Stimulated activated memory B cell treated with anti-CD40 and anti-IgM and Interleukin-4, amounts not matched to agents 10 μg/mL and 1 μg/mL and 100 μg/mL, for 72 hours (primary cell): ENCODE results near the gene ZNF581.

Experiments
- ATAC-seq: fragments of 150-1000 bp; cut with Tn5 transposase; 2 replicates; pipeline ENCODE4 v1.10.0; 2021
- H3K27ac Mint-ChIP-seq: one replicate; pipeline ENCODE4 v1.8.0; 2022; ENCODE audit warnings: mild to moderate bottlenecking, mixed read lengths
- H3K27me3 Mint-ChIP-seq: one replicate; pipeline ENCODE4 v1.8.0; 2022; ENCODE audit warnings: mixed read lengths
- H3K36me3 Mint-ChIP-seq: one replicate; pipeline ENCODE4 v1.8.0; 2022; ENCODE audit warnings: mixed read lengths
- H3K4me1 Mint-ChIP-seq: one replicate; pipeline ENCODE4 v1.8.0; 2022; ENCODE audit warnings: mixed read lengths
- H3K4me3 Mint-ChIP-seq: one replicate; pipeline ENCODE4 v1.8.0; 2022; ENCODE audit warnings: mild to moderate bottlenecking, moderate library complexity, mixed read lengths
- H3K9me3 Mint-ChIP-seq: one replicate; pipeline ENCODE4 v1.8.0; 2022; ENCODE audit warnings: mixed read lengths

Gene ZNF581

GRCh38 chr19:55643003-55643886, at the start of gene ZNF581:
TSS of gene ZNF581 (plus strand) at chr19:55643649. CDS start at chr19:55644572, 923 bp downstream.
- peaks cover 37% of the 10 kb centered on the region for H3K36me3 Mint-ChIP-seq
- peak within 1 kb of the TSS; percentile 88 for H3K4me3 Mint-ChIP-seq
- no peaks in the 10 kb centered on the region for H3K9me3 Mint-ChIP-seq
- peak within 1 kb of the TSS; percentile 98 for H3K27ac Mint-ChIP-seq
- no peaks in the 10 kb centered on the region for H3K27me3 Mint-ChIP-seq
- peak; percentile 65 for ATAC-seq
- H3K4me1 Mint-ChIP-seq, result peaks cover 58% of the 10 kb centered on the region

DNA sequence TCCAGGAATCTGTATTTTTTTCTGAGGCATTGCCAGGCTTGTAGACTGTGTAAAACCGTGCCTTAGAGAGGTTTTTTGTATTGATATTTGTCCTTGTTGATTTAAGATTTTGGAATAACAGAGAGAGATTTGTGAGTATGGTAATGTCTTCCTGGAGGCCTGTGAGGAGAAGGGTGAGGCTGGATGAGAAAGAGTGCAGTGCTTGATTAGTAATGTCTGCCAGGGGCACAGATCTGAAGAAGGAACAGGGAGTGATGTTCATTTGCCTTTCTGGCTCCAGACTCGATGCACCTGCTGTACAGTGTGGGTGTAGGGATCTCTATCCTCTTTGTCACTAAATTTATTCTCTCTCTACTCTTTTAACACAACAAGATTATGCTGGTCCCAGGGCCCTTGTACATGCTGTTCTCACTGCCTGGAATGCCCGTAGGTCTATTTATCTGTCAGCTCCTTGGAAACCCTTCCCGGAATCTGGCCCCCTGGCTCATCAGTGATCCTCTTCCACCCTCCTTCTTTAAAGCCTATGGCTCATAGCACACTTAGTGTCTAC, 48.4 kb upstream of the ZNF581 start:
- H3K27ac Mint-ChIP-seq, result no peak overlapping the region
- H3K36me3 Mint-ChIP-seq, result peaks cover 59% of the 10 kb centered on the region
- H3K4me3 Mint-ChIP-seq, result no peak overlapping the region

GRCh38 chr19:55596304-55596703, 47.1 kb upstream of the ZNF581 start:
- H3K27ac Mint-ChIP-seq, result no peak overlapping the region
- peaks cover 56% of the 10 kb centered on the region for H3K36me3 Mint-ChIP-seq
- ATAC-seq, result no peak
- H3K9me3 Mint-ChIP-seq, result peaks cover 19% of the 10 kb centered on the region
- H3K4me1 Mint-ChIP-seq, result peaks cover 20% of the 10 kb centered on the region
- H3K27me3 Mint-ChIP-seq, result no peaks in the 10 kb centered on the region
- no peak overlapping the region for H3K4me3 Mint-ChIP-seq

More for the DNA sequence above, 48.4 kb upstream of the ZNF581 start:
- Mint-ChIP-seq H3K4me1 (peaks cover 14% of the 10 kb centered on the region), H3K27me3 (no peaks in the 10 kb centered on the region), H3K9me3 (peaks cover 19% of the 10 kb centered on the region)
- ATAC-seq, result no peak

DNA sequence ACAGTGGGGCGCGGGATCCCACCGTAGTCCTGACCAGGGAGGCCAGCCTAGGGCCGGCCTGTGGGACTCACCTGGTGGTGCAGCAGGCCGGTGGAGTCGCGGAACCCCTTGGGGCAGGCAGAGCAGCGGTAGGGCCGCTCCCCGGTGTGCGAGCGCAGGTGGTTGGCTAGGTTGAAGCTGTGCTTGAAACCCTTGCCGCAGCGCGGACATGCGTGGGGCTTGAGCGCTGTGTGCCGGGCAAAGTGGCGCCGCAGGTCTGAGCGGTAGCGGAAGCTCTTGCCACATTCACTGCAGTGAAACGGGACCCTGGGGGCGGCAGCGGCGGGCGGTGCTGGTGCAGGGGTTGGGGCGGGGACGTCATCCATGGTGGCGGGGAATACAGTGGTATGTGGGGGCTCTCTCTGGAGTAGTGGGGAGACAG, 45.9 kb upstream of the ZNF581 start:
- H3K36me3 Mint-ChIP-seq, result peaks cover 50% of the 10 kb centered on the region
- no peak for ATAC-seq
- H3K9me3 Mint-ChIP-seq, result peaks cover 19% of the 10 kb centered on the region
- no peak overlapping the region for H3K4me3 Mint-ChIP-seq
- H3K4me1 Mint-ChIP-seq, result peaks cover 20% of the 10 kb centered on the region
- H3K27me3 Mint-ChIP-seq, result no peaks in the 10 kb centered on the region
- no peak overlapping the region for H3K27ac Mint-ChIP-seq

DNA sequence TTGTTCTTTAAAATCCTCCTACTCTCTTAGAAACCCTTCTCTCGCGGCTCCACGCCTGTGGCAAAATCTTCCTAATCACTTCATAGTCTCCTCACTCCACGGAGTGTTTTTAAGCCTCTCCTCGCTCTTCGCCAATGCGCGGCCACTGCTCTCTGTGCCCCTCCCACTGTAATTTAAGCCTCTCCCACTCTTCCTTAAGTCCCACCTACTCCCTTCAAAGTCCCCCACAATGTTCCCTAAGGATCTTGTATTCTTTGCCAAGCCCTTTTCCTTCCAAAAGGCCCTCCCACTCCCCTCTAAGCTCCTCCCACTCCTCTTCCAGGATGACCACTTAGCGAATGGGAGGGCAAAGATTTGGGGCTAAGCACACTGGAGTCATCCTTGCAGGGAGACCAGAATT, 45.4 kb upstream of the ZNF581 start:
- no peaks in the 10 kb centered on the region for H3K27me3 Mint-ChIP-seq
- H3K4me3 Mint-ChIP-seq, result no peak overlapping the region
- peaks cover 50% of the 10 kb centered on the region for H3K36me3 Mint-ChIP-seq
- peaks cover 19% of the 10 kb centered on the region for H3K9me3 Mint-ChIP-seq
- peaks cover 20% of the 10 kb centered on the region for H3K4me1 Mint-ChIP-seq
- H3K27ac Mint-ChIP-seq, result peak overlapping the region; percentile 96
- ATAC-seq, result no peak

DNA sequence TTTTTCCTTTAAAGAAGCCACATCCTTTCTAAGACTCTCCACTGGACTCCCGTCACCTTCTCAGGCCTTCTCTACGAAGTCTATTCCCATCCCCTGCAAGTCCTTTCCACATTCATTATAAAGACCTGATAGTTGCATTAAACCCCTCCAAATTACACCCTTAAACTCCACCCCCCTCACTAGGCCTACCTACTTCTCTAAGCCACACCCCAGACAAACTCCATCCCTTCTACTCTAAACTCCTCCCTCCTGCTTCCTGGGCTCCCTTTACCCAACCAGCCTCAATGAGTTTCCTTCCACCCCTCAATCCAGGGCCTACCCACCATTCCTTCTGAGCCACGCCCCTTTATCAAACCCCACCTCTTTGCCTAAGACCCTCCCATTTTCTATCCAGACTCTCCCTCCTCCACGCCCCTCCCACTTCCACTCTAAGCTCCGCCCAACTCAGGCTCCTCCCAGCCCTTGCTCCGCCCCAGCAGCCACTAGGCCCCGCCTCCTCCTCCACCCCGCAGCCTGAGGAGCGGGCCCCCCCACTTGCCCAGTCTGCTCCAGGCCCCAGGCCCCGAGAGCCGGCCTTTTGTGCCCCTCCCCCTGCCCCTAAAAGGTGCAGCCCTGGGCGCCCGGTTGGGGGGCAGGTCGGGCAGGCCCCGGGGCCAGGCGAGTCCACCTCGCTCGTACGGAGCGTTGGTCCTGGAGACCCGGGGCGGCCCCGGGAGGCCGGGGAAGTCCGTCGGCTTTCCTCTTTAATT, 44.6 kb upstream of the ZNF581 start:
- H3K4me1 Mint-ChIP-seq, result peaks cover 27% of the 10 kb centered on the region
- H3K27ac Mint-ChIP-seq, result peak overlapping the region; percentile 96
- peak overlapping the region; percentile 88 for H3K4me3 Mint-ChIP-seq
- H3K27me3 Mint-ChIP-seq, result no peaks in the 10 kb centered on the region
- peak; percentile 82 for ATAC-seq
- peaks cover 51% of the 10 kb centered on the region for H3K36me3 Mint-ChIP-seq
- H3K9me3 Mint-ChIP-seq, result peaks cover 19% of the 10 kb centered on the region

- H3K4me1 Mint-ChIP-seq, result peaks cover 31% of the 10 kb centered on the region
- no peaks in the 10 kb centered on the region for H3K27me3 Mint-ChIP-seq
- H3K4me3 Mint-ChIP-seq, result peak within 1 kb of the TSS; percentile 88
- ATAC-seq, result peak; percentile 84
- peak within 1 kb of the TSS; percentile 96 for H3K27ac Mint-ChIP-seq
- H3K9me3 Mint-ChIP-seq, result peaks cover 19% of the 10 kb centered on the region
- H3K36me3 Mint-ChIP-seq, result peaks cover 51% of the 10 kb centered on the region
Observed at GRCh38 chr19:55599468-55599841, 44.0 kb upstream of the ZNF581 start, which contains the start of gene FIZ1. TSS of gene FIZ1 (minus strand) at chr19:55599517. CDS start at chr19:55597865, 1,652 bp downstream.

GRCh38 chr19:55599842-55600661, 43.4 kb upstream of the ZNF581 start, which contains the start of gene ZNF524:
TSS of gene ZNF524 (plus strand) at chr19:55600288. CDS start at chr19:55602113, 1,825 bp downstream.
- peaks cover 35% of the 10 kb centered on the region for H3K4me1 Mint-ChIP-seq
- peak within 1 kb of the TSS; percentile 96 for H3K27ac Mint-ChIP-seq
- peaks cover 45% of the 10 kb centered on the region for H3K36me3 Mint-ChIP-seq
- H3K9me3 Mint-ChIP-seq, result peaks cover 17% of the 10 kb centered on the region
- peak within 1 kb of the TSS; percentile 88 for H3K4me3 Mint-ChIP-seq
- peak; percentile 76 for ATAC-seq
- no peaks in the 10 kb centered on the region for H3K27me3 Mint-ChIP-seq

DNA sequence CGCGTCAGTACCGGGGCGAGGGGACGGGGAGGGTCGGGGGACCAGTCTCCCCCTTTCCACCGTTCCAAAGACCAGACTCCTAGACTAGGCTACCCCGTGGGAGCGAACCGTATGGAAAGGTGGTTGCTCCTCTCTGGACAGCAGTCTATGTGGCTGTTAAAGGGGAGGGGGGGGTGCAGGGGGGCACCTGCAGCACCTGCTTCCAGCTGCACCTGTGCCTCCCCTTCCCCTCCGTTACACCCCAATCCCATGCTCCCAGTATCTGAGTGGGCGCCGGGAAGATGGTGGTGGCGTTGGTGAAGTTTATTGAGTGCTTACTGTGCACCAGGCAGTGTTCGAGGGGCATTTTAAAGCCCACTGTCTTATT, 42.8 kb upstream of the ZNF581 start:
- Mint-ChIP-seq H3K36me3 (peaks cover 39% of the 10 kb centered on the region), H3K9me3 (peaks cover 13% of the 10 kb centered on the region), H3K4me3 (peak overlapping the region; percentile 74)

GRCh38 chr19:55601084-55601483, 42.4 kb upstream of the ZNF581 start:
- peaks cover 11% of the 10 kb centered on the region for H3K9me3 Mint-ChIP-seq
- peaks cover 39% of the 10 kb centered on the region for H3K4me1 Mint-ChIP-seq
- peaks cover 35% of the 10 kb centered on the region for H3K36me3 Mint-ChIP-seq
- ATAC-seq, result no peak
- peak overlapping the region; percentile 59 for H3K27ac Mint-ChIP-seq
- peak overlapping the region; percentile 74 for H3K4me3 Mint-ChIP-seq
- no peaks in the 10 kb centered on the region for H3K27me3 Mint-ChIP-seq

More for the DNA sequence above, 42.8 kb upstream of the ZNF581 start:
- Mint-ChIP-seq H3K27me3 (no peaks in the 10 kb centered on the region), H3K4me1 (peaks cover 35% of the 10 kb centered on the region), H3K27ac (peak overlapping the region; percentile 59)
- ATAC-seq, result no peak

DNA sequence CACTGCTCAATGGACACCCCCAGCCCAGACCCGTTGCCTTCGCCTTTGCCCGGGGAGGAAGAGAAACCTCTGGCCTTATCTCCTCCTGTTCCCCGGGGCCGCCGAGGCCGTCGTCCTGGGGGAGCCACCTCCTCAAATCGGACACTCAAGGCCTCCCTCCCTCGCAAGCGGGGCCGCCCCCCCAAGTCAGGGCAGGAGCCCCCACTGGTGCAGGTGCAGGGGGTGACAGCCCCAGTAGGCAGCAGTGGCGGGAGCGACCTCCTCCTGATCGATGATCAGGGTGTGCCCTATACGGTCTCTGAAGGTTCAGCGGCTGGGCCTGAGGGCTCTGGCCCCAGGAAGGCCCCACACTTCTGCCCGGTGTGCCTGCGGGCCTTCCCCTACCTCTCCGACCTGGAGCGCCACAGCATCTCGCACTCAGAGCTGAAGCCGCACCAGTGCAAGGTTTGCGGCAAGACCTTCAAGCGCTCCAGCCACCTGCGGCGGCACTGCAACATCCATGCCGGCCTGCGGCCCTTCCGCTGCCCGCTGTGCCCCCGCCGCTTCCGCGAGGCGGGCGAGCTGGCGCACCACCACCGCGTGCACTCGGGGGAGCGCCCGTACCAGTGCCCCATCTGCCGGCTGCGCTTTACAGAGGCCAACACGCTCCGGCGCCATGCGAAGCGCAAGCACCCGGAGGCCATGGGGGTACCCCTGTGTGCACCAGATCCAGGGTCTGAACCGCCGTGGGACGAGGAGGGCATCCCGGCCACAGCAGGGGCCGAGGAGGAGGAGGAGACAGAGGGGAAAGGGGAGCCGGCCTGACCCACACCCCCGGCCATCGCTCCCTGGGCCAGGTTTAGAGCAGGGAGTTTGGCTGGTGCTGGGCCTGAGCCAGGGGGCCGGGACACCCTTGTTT, 41.1 kb upstream of the ZNF581 start:
- H3K9me3 Mint-ChIP-seq, result peaks cover 7% of the 10 kb centered on the region
- H3K27ac Mint-ChIP-seq, result no peak overlapping the region
- no peaks in the 10 kb centered on the region for H3K27me3 Mint-ChIP-seq
- no peak overlapping the region for H3K4me3 Mint-ChIP-seq
- H3K36me3 Mint-ChIP-seq, result peaks cover 28% of the 10 kb centered on the region
- H3K4me1 Mint-ChIP-seq, result peaks cover 51% of the 10 kb centered on the region
- ATAC-seq, result no peak

DNA sequence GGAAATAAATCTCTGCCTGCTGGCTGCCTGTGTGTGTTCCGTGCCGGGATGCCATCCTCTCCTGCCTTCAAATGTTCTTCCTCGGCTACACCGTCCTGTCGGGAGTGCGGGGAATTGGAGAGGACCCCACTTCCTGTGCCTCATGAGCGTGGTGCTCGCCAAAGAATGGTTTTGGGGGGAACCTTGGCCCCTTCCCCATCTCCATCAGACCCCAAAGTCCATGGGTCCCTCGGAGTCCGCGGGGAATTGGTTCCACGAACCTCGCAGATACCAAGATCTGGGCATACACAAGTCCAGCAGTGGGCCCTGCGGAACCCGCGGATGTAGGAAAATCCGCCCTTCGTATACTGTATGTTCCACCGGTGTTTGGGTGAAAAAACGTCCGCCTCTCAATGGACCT, 40.3 kb upstream of the ZNF581 start:
- ATAC-seq, result no peak
- no peaks in the 10 kb centered on the region for H3K27me3 Mint-ChIP-seq
- peaks cover 4% of the 10 kb centered on the region for H3K9me3 Mint-ChIP-seq
- H3K27ac Mint-ChIP-seq, result peak overlapping the region; percentile 22
- peaks cover 27% of the 10 kb centered on the region for H3K36me3 Mint-ChIP-seq
- peak overlapping the region; percentile 49 for H3K4me3 Mint-ChIP-seq
- peaks cover 55% of the 10 kb centered on the region for H3K4me1 Mint-ChIP-seq

GRCh38 chr19:55603581-55604292, 39.7 kb upstream of the ZNF581 start:
- Mint-ChIP-seq H3K27ac (peak overlapping the region; percentile 22), H3K27me3 (no peaks in the 10 kb centered on the region), H3K9me3 (peaks cover 2% of the 10 kb centered on the region), H3K36me3 (peaks cover 22% of the 10 kb centered on the region), H3K4me3 (peak overlapping the region; percentile 96), H3K4me1 (peaks cover 55% of the 10 kb centered on the region)
- no peak for ATAC-seq
